IPS-20b (cell line): ENCODE data around the gene PLA2G12B.
"Not testable (repeated sequence)": the region's sequence is repeated elsewhere in the genome, so short reads cannot be mapped to it uniquely, and the experiment has no call there.

Experiments used
- H3K27ac ChIP-seq: one replicate; pipeline ENCODE4 v1.5.1; 2013; ENCODE audit warnings: low read length
- H3K27me3 ChIP-seq: 2 replicates; pipeline ENCODE4 v1.6.1; 2013; ENCODE audit warnings: mild to moderate bottlenecking, low read length, inconsistent platforms; ENCODE audit not compliant: insufficient read depth
- H3K36me3 ChIP-seq: 2 replicates; pipeline ENCODE4 v1.6.1; 2013; ENCODE audit warnings: low read depth, mild to moderate bottlenecking, inconsistent platforms, low read length, moderate library complexity; ENCODE audit not compliant: insufficient read depth
- H3K4me1 ChIP-seq: 2 replicates; pipeline ENCODE4 v1.6.1; 2013; ENCODE audit warnings: mild to moderate bottlenecking, control low read depth, inconsistent platforms, low read length, moderate library complexity; ENCODE audit not compliant: insufficient read depth
- H3K4me3 ChIP-seq: 2 replicates; pipeline ENCODE4 v1.5.1; 2013; ENCODE audit warnings: mild to moderate bottlenecking, low read length, inconsistent platforms
- H3K9ac ChIP-seq: 2 replicates; pipeline ENCODE4 v1.6.1; 2013; ENCODE audit warnings: low read depth, mild to moderate bottlenecking, inconsistent platforms, low read length, moderate library complexity
- H3K9me3 ChIP-seq: 2 replicates; pipeline ENCODE4 v1.6.1; 2013; ENCODE audit warnings: mild to moderate bottlenecking, low read depth, low read length, inconsistent platforms; ENCODE audit not compliant: insufficient read depth

Gene PLA2G12B

DNA sequence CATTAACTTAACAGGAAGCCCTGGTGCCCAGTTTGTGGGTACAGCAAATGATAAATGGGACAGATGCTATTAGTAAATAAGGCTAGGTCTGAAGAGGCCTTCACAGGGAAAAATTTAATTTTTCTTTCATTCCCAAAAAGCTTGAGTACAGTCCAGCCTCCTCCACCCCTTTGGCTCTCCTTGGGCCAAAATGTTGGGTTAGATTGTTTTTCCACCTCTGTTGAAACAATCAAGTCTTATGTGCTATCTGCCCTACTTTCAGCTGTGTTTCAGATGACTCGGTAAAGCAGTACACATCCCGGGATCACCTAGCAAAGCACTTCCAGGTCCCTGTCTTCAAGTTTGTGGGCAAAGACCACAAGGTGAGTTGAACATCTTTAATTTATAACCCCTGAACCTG lies 24.3 kb downstream of the PLA2G12B start:
- no peak overlapping the region for H3K4me3 ChIP-seq
- H3K9me3 ChIP-seq: no peaks in the 10 kb centered on the region
- H3K4me1 ChIP-seq: no peaks in the 10 kb centered on the region
- no peaks in the 10 kb centered on the region for H3K27me3 ChIP-seq
- no peaks in the 10 kb centered on the region for H3K36me3 ChIP-seq
- H3K27ac ChIP-seq: no peak overlapping the region
- no peak overlapping the region for H3K9ac ChIP-seq

DNA sequence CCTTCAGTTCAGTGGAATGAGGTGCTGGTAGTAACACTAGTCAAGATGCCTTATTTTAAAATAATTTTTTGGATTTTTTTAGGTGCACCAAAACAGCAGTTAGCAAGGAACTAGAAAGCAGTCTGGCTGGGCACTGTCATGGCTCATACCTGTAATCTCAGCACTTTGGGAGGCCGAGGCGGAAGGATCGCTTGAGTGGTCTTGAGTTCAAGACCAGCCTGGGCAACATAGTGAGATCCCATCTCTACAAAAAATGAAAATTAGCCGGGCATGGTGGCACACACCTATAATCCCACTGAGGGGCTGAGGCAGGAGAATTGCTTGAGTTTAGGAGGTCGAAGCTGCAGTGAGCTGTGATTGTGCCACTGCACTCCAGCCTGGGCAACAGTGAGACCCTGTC lies 25.8 kb downstream of the PLA2G12B start:
- Histone ChIP-seq H3K36me3 (no peaks in the 10 kb centered on the region), H3K27ac (no peak overlapping the region), H3K9me3 (no peaks in the 10 kb centered on the region), H3K9ac (no peak overlapping the region), H3K27me3 (no peaks in the 10 kb centered on the region), H3K4me1 (no peaks in the 10 kb centered on the region), H3K4me3 (no peak overlapping the region)

DNA sequence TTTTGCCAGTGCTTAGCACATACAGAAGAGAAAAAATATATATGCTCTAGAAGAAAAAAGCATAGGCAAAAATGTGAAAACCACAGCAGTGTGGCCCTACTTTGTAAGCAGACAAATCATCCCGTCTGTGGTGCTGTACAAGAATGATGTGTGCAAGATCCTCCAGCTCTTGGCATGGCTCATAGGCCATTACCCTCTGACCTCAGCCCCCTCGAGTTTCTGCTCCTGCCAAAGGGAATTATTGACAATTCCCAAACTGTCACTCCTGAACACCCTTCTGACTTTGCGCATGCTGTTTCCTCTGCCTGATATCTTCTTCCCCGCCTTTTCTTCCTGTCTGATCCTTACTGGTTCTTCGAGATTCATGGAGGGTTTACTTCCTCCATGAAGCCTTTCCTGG lies 27.1 kb downstream of the PLA2G12B start:
- no peaks in the 10 kb centered on the region for H3K36me3 ChIP-seq
- no peaks in the 10 kb centered on the region for H3K27me3 ChIP-seq
- no peak overlapping the region for H3K9ac ChIP-seq
- no peaks in the 10 kb centered on the region for H3K9me3 ChIP-seq
- H3K27ac ChIP-seq: no peak overlapping the region
- no peak overlapping the region for H3K4me3 ChIP-seq
- no peaks in the 10 kb centered on the region for H3K4me1 ChIP-seq

DNA sequence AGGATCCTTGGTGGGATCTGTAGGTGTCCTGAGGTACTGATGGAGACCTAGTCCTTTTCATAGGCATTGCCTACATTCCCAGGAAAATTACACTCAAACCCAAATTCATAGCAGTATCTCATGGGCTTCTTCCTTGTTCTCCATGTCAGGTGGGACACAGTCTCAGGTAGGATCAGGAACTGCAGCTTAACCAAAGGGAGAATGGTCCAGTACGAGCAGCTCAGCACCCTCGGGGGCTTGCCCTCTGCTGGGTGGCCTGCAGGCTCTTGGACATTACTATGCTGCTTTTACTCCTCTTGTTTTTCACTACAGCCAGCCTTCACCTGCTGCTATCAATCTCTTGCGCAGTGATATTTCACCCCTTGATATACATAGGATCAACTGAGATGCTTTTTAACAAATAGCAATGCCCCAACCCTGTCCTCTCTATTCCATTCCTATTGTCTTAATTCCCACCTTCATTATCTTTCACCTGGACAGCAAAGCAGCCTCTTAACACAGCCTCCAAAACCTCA lies 28.6 kb downstream of the PLA2G12B start:
- no peaks in the 10 kb centered on the region for H3K27me3 ChIP-seq
- H3K4me1 ChIP-seq: no peaks in the 10 kb centered on the region
- H3K9me3 ChIP-seq: no peaks in the 10 kb centered on the region; the same call in 1 of the 2 replicates
- no peak overlapping the region for H3K9ac ChIP-seq
- H3K4me3 ChIP-seq: no peak overlapping the region
- H3K27ac ChIP-seq: no peak overlapping the region
- H3K36me3 ChIP-seq: no peaks in the 10 kb centered on the region

DNA sequence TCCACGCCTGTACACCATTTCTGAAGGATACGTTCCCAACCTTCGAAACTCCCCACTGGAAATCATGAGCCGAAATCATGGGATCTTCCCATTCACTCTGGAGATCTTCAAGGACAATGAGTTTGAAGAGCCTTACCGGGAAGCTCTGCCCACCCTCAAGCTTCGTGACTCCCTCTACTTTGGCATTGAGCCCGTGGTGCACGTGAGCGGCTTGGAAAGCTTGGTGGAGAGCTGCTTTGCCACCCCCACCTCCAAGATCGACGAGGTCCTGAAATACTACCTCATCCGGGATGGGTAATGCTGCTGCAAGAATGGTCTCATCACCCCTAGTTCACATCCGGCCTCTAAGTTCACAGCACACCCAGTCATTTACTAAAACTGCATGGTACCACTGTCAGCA lies 30.3 kb downstream of the PLA2G12B start:
- Histone ChIP-seq H3K36me3 (no peaks in the 10 kb centered on the region), H3K4me3 (no peak overlapping the region), H3K9ac (no peak overlapping the region), H3K4me1 (no peaks in the 10 kb centered on the region), H3K27ac (no peak overlapping the region), H3K27me3 (no peaks in the 10 kb centered on the region), H3K9me3 (no peaks in the 10 kb centered on the region; the same call in 1 of the 2 replicates)

DNA sequence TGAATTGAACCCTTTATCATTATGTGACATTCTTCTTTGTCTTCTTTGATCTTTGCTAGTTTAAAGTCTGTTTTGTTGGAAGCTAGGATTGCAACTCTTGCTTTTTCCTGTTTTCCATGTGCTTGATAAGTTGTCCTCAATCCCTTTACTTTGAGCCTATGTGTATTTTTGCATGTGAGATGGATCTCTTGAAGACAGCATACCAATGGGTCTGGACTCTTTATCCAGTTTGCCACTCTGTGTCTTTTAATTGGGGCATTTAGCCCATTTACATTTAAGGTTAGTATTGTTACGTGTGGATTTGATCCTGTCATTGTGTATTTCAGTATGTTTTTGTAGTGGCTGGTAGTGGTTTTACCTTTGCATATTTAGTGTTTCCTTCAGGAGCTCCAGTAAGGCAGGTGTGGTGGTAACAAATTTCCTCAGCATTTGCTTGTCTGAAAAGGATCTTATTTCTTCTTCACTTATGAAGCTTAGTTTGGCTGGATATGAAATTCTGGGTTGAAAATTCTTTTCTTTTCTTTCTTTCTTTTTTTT lies 33.4 kb downstream of the PLA2G12B start:
- not testable (repeated sequence) for H3K9ac ChIP-seq, H3K9me3 ChIP-seq, H3K4me1 ChIP-seq, H3K36me3 ChIP-seq, H3K27me3 ChIP-seq, H3K27ac ChIP-seq, H3K4me3 ChIP-seq

DNA sequence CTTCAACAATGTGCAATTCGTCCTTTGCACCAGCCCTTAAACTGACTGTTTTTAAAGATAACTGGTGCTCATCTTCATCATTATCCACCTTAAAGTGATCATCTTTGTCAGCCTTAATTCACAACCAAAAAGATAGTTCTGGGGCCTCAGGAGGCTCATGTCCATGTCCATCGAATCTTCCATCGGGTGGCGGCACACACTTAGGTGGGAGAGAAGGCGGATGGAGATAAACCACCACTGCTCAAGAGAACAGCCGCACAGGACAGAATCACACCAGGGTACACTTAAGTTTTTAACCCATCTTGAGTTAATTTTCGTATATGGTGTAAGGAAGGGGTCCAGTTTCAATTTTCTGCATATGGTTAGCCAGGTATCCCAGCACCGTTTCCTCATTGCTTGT lies 36.3 kb downstream of the PLA2G12B start:
- Histone ChIP-seq H3K36me3 (no peaks in the 10 kb centered on the region), H3K9me3 (no peaks in the 10 kb centered on the region; the same call in 1 of the 2 replicates), H3K27ac (no peak overlapping the region), H3K4me1 (no peaks in the 10 kb centered on the region), H3K4me3 (no peak overlapping the region), H3K9ac (no peak overlapping the region), H3K27me3 (no peaks in the 10 kb centered on the region)

DNA sequence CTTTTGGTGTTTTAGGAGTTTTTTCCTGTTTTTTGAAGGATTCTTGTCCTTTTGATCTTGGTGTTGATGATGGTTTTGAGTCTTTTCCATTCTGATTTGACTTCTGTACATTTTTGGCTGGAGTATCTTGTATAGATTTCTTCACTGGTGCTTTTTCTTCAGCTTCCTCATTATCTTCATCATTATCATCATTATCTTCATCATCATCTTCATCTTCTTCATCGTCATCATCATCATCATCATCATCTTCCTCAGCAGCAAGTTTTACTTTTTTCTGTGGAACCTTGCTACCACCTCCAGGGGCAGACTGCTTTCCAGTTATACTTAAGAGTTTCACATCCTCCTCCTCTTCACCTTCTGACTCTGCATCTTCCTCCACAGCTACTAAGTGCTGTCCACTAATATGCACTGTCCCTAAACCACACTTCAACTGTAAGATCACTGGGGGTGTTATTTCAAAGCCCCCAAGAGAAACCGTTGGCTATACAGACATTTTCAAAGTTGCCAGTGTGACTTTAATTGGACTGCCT lies 36.7 kb downstream of the PLA2G12B start:
- not testable (repeated sequence) for H3K27me3 ChIP-seq, H3K27ac ChIP-seq, H3K36me3 ChIP-seq

DNA sequence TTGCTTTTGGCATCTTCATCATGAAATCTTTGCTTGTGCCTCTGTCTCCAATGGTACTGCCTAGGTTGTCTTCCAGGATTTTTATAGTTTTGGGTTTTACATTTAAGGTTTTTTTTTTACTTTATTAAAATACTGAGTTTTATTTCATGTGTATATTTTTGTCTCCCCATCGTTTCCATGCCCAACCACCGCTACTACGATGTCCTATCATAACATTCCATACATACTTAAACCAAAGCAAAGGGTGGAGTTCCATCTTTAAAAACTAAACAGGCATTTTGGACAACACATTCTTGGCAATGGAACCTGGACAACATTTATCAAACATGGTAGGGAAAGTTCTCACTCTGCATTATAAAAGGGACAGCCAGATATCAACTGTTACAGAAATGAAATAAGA lies 37.4 kb downstream of the PLA2G12B start:
- H3K9ac ChIP-seq, H3K9me3 ChIP-seq, H3K4me1 ChIP-seq, H3K4me3 ChIP-seq, H3K27me3 ChIP-seq, H3K27ac ChIP-seq, H3K36me3 ChIP-seq: not testable (repeated sequence)

More for the DNA sequence above, 36.7 kb downstream of the PLA2G12B start:
- H3K4me1 ChIP-seq, H3K4me3 ChIP-seq, H3K9me3 ChIP-seq, H3K9ac ChIP-seq: not testable (repeated sequence)

DNA sequence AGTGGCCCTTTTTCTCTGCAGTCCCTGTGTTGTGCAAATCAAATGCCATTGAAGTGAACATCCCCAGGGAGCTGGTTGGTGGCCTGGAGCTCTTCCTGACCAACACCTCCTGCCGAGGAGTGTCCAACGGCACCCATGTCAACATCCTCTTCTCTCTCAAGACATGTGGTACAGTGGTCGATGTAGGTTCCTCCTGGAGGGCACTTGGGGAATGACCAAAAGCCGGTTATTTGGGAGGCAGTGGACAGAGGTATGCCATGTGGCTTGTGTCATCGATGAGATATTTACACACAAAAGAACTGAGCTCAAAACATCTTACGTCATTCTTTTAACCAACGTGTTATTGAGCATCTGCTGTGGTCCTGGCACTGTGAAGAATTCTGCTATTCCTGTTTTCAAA lies 41.3 kb downstream of the PLA2G12B start:
- Histone ChIP-seq H3K4me1 (peaks cover 3% of the 10 kb centered on the region; the same call in 1 of the 2 replicates), H3K4me3 (no peak overlapping the region), H3K27ac (no peak overlapping the region), H3K36me3 (no peaks in the 10 kb centered on the region), H3K9ac (no peak overlapping the region), H3K9me3 (no peaks in the 10 kb centered on the region), H3K27me3 (no peaks in the 10 kb centered on the region)

DNA sequence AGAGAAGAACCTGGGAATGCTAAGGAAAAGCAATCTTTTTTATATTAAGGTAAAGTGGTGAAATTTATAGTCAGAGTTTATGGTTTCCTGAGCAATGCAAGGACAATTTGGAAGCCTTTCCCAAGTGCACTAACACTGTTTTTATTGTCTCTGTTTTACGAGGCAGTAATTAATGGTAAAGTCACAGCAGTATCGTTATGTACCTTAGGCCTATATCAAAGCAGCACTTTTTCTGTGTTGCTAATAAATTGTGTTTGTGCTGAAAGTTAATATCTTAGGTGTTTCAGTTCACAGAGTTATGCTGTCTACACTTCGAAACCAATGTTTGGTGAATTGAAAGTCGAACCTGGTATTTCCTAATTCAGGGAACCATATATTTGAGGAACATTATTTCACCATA lies 41.9 kb downstream of the PLA2G12B start:
- Histone ChIP-seq H3K36me3 (no peaks in the 10 kb centered on the region), H3K9ac (no peak overlapping the region), H3K4me3 (no peak overlapping the region), H3K4me1 (peaks cover 3% of the 10 kb centered on the region; the same call in 1 of the 2 replicates), H3K9me3 (no peaks in the 10 kb centered on the region), H3K27ac (no peak overlapping the region), H3K27me3 (no peaks in the 10 kb centered on the region)

DNA sequence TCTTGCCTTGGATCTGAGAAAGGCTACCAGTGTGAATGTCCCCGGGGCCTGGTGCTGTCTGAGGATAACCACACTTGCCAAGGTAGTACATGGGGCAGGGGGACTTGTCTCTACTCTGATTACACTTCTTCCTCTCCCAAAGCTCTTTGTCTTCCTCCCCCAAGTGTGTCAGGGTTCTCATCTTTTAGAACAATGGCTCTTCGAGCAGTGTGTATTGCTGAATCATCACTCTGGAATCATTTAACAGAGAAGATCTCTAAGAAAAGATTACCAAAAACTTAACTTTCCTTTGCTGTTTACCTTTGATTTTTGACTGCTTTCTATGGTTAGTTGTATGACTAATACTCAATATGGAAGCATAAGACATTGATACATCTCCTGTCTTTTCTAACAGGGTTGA lies 42.8 kb downstream of the PLA2G12B start:
- Histone ChIP-seq H3K9ac (no peak overlapping the region), H3K9me3 (no peaks in the 10 kb centered on the region), H3K36me3 (no peaks in the 10 kb centered on the region), H3K4me1 (peaks cover 3% of the 10 kb centered on the region; the same call in 1 of the 2 replicates), H3K27ac (no peak overlapping the region), H3K4me3 (no peak overlapping the region), H3K27me3 (no peaks in the 10 kb centered on the region)
